ENCODE results near the gene TPST2. TPM values are rescaled to one million over a fixed set of nuclear protein-coding genes. Genes with fewer than 3 reads are reported as not detected.
A peak's percentile ranks its signal among the peaks of the same experiment; 100 is the strongest.

The TPST2 gene
- total RNA-seq, 3 donors from 2014 or later = 9.2 to 13.9 (median 11.7) TPM

DNA sequence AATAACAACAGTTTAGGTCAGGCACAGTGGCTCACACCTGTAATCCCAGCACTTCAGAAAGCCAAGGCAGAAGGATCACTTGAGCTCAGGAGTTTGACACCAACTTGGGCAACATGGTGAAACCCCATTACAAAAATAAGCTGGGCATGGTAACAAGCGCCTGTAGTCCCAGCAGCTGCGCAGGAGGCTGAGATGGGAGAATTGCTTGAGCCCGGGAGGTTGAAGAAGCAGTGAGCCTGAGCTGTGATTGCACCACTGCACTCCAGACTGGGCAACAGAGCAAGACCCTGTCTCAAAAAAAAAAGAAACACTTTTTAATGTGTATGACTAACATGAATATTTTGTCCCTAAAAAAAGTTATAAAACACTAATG is 53.2 kb downstream of the TPST2 start:
- DNase-seq = no peak
- Histone ChIP-seq H3K4me3 (no peak overlapping the region), H3K36me3 (ENCODE audit: low read depth) (no peaks in the 10 kb centered on the region), H3K4me1 (ENCODE audit: low read depth) (no peaks in the 10 kb centered on the region), H3K9me3 (no peaks in the 10 kb centered on the region)
- ATAC-seq = no peak
- TF ChIP-seq, protein P1, sequence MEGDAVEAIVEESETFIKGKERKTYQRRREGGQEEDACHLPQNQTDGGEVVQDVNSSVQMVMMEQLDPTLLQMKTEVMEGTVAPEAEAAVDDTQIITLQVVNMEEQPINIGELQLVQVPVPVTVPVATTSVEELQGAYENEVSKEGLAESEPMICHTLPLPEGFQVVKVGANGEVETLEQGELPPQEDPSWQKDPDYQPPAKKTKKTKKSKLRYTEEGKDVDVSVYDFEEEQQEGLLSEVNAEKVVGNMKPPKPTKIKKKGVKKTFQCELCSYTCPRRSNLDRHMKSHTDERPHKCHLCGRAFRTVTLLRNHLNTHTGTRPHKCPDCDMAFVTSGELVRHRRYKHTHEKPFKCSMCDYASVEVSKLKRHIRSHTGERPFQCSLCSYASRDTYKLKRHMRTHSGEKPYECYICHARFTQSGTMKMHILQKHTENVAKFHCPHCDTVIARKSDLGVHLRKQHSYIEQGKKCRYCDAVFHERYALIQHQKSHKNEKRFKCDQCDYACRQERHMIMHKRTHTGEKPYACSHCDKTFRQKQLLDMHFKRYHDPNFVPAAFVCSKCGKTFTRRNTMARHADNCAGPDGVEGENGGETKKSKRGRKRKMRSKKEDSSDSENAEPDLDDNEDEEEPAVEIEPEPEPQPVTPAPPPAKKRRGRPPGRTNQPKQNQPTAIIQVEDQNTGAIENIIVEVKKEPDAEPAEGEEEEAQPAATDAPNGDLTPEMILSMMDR (IDR thresholded peaks at IDR 0.05) = no peak
- intact Hi-C loops (cut with DNase I, micrococcal nuclease) = no loop called here

DNA sequence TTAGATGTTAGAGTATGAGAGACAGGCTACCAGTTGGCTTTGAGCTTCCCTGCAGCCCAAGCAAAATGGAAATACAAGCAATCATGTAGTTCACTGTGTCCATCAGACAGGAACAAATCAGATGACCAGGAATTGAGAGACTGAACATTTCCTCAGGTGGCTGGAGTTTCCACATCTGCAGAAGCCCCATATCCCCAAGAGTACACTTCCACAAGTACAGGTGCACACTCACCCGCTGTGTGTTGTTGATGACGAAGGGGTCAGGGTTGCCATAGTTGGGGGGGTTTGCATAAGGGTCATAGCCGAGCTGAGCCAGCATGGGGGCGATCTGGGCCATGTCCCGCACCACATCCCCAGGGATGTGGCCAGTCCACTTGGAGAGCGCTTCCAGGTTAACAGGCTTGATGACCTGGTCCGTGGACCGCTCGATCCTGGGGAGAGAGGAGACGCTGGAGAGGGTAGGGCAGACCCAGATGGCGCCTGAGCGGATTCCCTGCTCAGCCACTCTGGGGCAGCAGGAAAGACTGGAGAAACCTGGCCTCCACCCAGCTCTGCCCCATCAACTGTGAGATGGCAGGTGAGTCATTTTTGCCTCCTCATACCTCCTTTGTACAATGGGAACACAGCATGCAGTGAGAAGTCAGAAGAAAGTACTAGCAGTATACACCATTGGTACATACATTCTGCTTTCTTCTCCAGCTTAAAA is 53.7 kb downstream of the TPST2 start:
- ATAC-seq = no peak
- H3K9me3 ChIP-seq = no peaks in the 10 kb centered on the region
- H3K4me1 ChIP-seq (ENCODE audit: low read depth) = no peaks in the 10 kb centered on the region
- no peaks in the 10 kb centered on the region for H3K36me3 ChIP-seq (ENCODE audit: low read depth)
- intact Hi-C loops (cut with DNase I, micrococcal nuclease) = no loop called here
- H3K4me3 ChIP-seq = no peak overlapping the region
- no peak for DNase-seq
- TF ChIP-seq, protein P1 (IDR thresholded peaks at IDR 0.05) = no peak

DNA sequence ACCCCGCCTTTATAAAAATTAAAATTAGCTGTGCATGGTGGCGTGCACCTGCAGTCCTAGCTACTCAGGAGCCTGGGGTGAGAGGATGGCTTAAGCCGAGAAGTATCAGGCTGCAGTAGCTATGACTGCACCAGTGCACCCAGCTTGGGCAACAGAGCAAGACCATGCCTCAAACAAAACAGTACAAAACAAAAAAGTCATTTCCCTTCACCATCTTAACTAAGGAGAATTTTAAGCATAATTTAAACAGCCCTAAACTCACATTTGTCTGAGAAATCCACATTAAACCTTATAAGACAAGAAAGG is 54.4 kb downstream of the TPST2 start:
- TF ChIP-seq, protein P1 (IDR thresholded peaks at IDR 0.05) = no peak
- H3K36me3 ChIP-seq (ENCODE audit: low read depth) = no peaks in the 10 kb centered on the region
- ATAC-seq = peak; percentile 55

DNA sequence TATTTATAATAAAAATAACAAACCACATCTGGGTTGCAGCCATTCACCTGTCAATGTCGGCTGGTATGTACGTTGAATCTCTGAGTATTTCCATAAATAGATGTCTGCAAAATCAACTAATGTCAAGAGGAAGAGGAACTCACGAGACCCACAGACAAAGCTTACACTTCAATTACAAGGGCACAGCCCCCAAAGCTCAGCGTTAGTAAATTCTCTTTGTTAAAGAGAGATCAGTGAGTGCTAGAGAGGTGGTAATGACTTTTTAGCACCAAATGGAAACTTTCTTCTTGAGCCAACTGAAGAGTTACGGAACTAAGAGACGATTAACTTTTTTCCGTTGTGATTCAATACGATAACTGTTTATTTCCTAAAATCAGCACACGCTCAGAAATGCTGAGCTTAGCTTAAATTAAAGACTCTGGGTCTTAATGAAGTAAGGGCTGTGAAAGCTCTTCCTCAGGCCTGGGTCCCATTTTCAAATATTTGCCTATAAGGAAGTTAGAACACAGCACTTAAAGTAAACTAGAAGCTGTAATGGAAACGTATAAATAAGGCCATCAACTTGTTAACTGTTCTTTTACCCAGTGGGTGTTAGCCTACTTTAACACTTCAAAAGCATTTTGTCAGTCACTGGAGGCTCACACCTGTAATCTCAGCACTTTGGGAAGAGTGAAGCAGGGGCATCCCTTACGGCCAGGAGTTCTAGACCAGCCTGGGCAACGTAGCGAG is 54.9 kb downstream of the TPST2 start:
- ATAC-seq (peak; percentile 33), DNase-seq (no peak)
- intact Hi-C loops (cut with DNase I, micrococcal nuclease) = no loop called here
- H3K9me3 ChIP-seq = no peaks in the 10 kb centered on the region
- no peaks in the 10 kb centered on the region for H3K4me1 ChIP-seq (ENCODE audit: low read depth)
- H3K36me3 ChIP-seq (ENCODE audit: low read depth) = no peaks in the 10 kb centered on the region
- H3K4me3 ChIP-seq = no peak overlapping the region
- TF ChIP-seq, protein P1 (IDR thresholded peaks at IDR 0.05) = no peak

More for the DNA sequence above, 54.4 kb downstream of the TPST2 start:
- H3K4me3 ChIP-seq = no peak overlapping the region
- no peaks in the 10 kb centered on the region for H3K4me1 ChIP-seq (ENCODE audit: low read depth)
- H3K9me3 ChIP-seq = no peaks in the 10 kb centered on the region
- intact Hi-C loops (cut with DNase I, micrococcal nuclease) = no loop called here
- no peak for DNase-seq

DNA sequence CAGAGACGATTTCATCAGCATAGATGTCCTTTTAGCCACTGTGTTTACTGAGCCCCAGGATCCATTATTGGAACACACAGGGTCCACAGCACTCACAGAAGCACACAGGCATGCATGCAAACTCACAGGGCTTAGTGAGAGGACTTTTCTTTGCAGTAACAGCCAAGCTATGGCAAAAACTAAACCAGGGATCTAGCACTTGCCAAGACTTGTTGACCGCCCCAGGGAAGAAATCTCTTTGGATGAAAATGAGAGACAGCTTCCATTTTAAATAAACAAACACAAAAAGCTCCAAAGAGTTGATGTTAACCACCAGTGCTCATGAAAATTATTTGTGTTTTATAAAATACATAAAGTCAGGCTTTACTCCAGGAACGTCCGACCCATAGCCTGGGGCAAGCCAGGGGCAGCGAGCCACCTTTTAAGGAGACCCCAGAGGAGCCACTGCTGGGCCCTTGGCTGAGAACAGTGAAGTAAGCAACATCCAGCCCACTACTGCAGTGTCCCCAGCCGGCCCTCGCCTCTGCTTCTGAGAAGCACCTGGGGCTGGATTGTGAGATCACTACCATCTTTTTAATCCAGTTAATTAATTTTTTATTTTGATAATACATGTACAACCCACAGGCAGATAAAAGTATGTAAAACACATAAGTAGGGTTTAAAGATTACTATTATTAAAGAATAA is 55.6 kb downstream of the TPST2 start:
- no peak overlapping the region for H3K4me3 ChIP-seq
- no peaks in the 10 kb centered on the region for H3K9me3 ChIP-seq
- H3K36me3 ChIP-seq (ENCODE audit: low read depth) = no peaks in the 10 kb centered on the region
- intact Hi-C loops (cut with DNase I, micrococcal nuclease) = no loop called here
- H3K4me1 ChIP-seq (ENCODE audit: low read depth) = no peaks in the 10 kb centered on the region
- TF ChIP-seq, protein P1 (IDR thresholded peaks at IDR 0.05) = no peak
- no peak for ATAC-seq
- DNase-seq = no peak

Data from mucosa of descending colon (tissue), 3 donors.